WTC11 (cell line): ENCODE measurements around the gene CFAP91. TPM values are rescaled to one million over a fixed set of nuclear protein-coding genes. Genes with fewer than 3 reads are reported as not detected.

Experiments used
- ATAC-seq: fragments of 200-7000 bp; cut with Tn5 transposase; 2 replicates; pipeline ENCODE4 v1.10.0; 2021; ENCODE audit warnings: mild to moderate bottlenecking, moderate library complexity
- CTCF ChIA-PET: fragments of 300-600 bp; sonication (Branson Sonifier 250); formaldehyde crosslinking; loops from one replicate; lab custom pipeline; 2021; ENCODE audit warnings: antibody characterized with exemption; lab: Charles Lee
- POLR2A ChIA-PET: fragments of 350-600 bp; sonication (Branson Sonifier 250); formaldehyde crosslinking; loops from one replicate; lab custom pipeline; 2021; ENCODE audit warnings: antibody characterized with exemption; lab: Charles Lee
- DNase-seq: peaks from one replicate; pipeline ENCODE4 v3.0.0; 2021; ENCODE audit warnings: low spot score
- H3K27ac Mint-ChIP-seq: 2 replicates; pipeline ENCODE4 v1.8.0; 2021; ENCODE audit warnings: mixed read lengths
- H3K27me3 Mint-ChIP-seq: 2 replicates; pipeline ENCODE4 v1.8.0; 2021; ENCODE audit warnings: low read depth, mild to moderate bottlenecking, moderate library complexity, mixed read lengths
- H3K36me3 Mint-ChIP-seq: 2 replicates; pipeline ENCODE4 v1.8.0; 2021; ENCODE audit warnings: mixed read lengths
- H3K4me1 Mint-ChIP-seq: 2 replicates; pipeline ENCODE4 v1.8.0; 2022; ENCODE audit warnings: mixed read lengths
- H3K4me3 Mint-ChIP-seq: 2 replicates; pipeline ENCODE4 v1.8.0; 2021; ENCODE audit warnings: mild to moderate bottlenecking, moderate library complexity, mixed read lengths
- H3K9me3 Mint-ChIP-seq: 2 replicates; pipeline ENCODE4 v1.8.0; 2021; ENCODE audit warnings: mixed read lengths
- ATF2 ChIP-seq: sonication (generic); formaldehyde crosslinking; IDR thresholded peaks from 2 replicates; pipeline ENCODE4 v1.8.1; 2022; ENCODE audit warnings: low read depth, missing genetic modification reagents, borderline replicate concordance
- CTCF ChIP-seq: fragments of 200-600 bp; IDR thresholded peaks from 2 replicates; pipeline ENCODE4 v1.8.0; 2022; ENCODE audit warnings: antibody characterized with exemption
- E2F4 ChIP-seq: sonication (generic); formaldehyde crosslinking; IDR thresholded peaks from 2 replicates; pipeline ENCODE4 v1.8.1; 2022; ENCODE audit warnings: low read depth, mild to moderate bottlenecking, moderate library complexity, missing genetic modification reagents, borderline replicate concordance
- ELF4 ChIP-seq: sonication (generic); formaldehyde crosslinking; IDR thresholded peaks from 2 replicates; pipeline ENCODE4 v1.8.1; 2022; ENCODE audit warnings: low read depth, mild to moderate bottlenecking, moderate library complexity, missing genetic modification reagents
- EMX1 ChIP-seq: fragments of 250-450 bp; sonication (Bioruptor Pico); IDR thresholded peaks from 2 replicates; pipeline ENCODE4 v1.8.0; 2021; ENCODE audit warnings: mild to moderate bottlenecking
- JAZF1 ChIP-seq: fragments of 250-450 bp; sonication (Bioruptor Pico); IDR thresholded peaks from 2 replicates; pipeline ENCODE4 v1.9.0; 2021; ENCODE audit warnings: moderate library complexity, mild to moderate bottlenecking, inconsistent platforms
- MLX ChIP-seq: sonication (generic); formaldehyde crosslinking; IDR thresholded peaks from 2 replicates; pipeline ENCODE4 v1.8.1; 2023; ENCODE audit warnings: mild to moderate bottlenecking, missing genetic modification reagents, moderate library complexity
- NR1H2 ChIP-seq: sonication (generic); formaldehyde crosslinking; IDR thresholded peaks from 2 replicates; pipeline ENCODE4 v1.9.0; 2021; ENCODE audit warnings: mild to moderate bottlenecking, moderate library complexity, missing genetic modification reagents
- OVOL2 ChIP-seq: fragments of 250-450 bp; sonication (Bioruptor Pico); IDR thresholded peaks from 2 replicates; pipeline ENCODE4 v1.9.0; 2021; ENCODE audit warnings: mild to moderate bottlenecking, borderline replicate concordance
- PREB ChIP-seq: sonication (generic); formaldehyde crosslinking; IDR thresholded peaks from 2 replicates; pipeline ENCODE4 v1.8.1; 2022; ENCODE audit warnings: mild to moderate bottlenecking, missing genetic modification reagents, moderate library complexity, borderline replicate concordance
- TCF7 ChIP-seq: sonication (generic); formaldehyde crosslinking; IDR thresholded peaks from 2 replicates; pipeline ENCODE4 v1.8.0; 2022; ENCODE audit warnings: mild to moderate bottlenecking, low read depth, missing genetic modification reagents, moderate library complexity
- ZNF138 ChIP-seq: sonication (generic); formaldehyde crosslinking; conservative IDR thresholded peaks from 2 replicates; pipeline ENCODE4 v1.8.1; 2022; ENCODE audit warnings: mild to moderate bottlenecking, moderate library complexity, missing genetic modification reagents
- ZNF281 ChIP-seq: sonication (generic); formaldehyde crosslinking; IDR thresholded peaks from 2 replicates; pipeline ENCODE4 v1.8.0; 2023; ENCODE audit warnings: mild to moderate bottlenecking, missing genetic modification reagents
- ZNF396 ChIP-seq: fragments of 250-450 bp; sonication (Bioruptor Pico); IDR thresholded peaks from 2 replicates; pipeline ENCODE4 v1.8.0; 2021; ENCODE audit warnings: mild to moderate bottlenecking, moderate library complexity, borderline replicate concordance
- ZNF416 ChIP-seq: fragments of 250-450 bp; sonication (Bioruptor Pico); IDR thresholded peaks from 2 replicates; pipeline ENCODE4 v1.9.0; 2021; ENCODE audit warnings: mild to moderate bottlenecking, inconsistent platforms
- ZNF425 ChIP-seq: fragments of 250-450 bp; sonication (Bioruptor Pico); conservative IDR thresholded peaks from 2 replicates; pipeline ENCODE4 v1.9.0; 2021; ENCODE audit warnings: mild to moderate bottlenecking
- ZNF671 ChIP-seq: fragments of 250-450 bp; sonication (Bioruptor Pico); IDR thresholded peaks from 2 replicates; pipeline ENCODE4 v1.8.0; 2021; ENCODE audit warnings: mild to moderate bottlenecking
- total RNA-seq: library from RNA; stranded (reverse); gene quantifications from 3 replicates; pipeline ENCODE4 v1.2.3, GENCODE V29; 2021

CFAP91 gene
- total RNA-seq, 1 experiment from 2014 or later, result 3.5 TPM

- CTCF ChIA-PET, result no interaction called here
- Mint-ChIP-seq H3K9me3 (no peaks in the 10 kb centered on the region), H3K4me1 (no peaks in the 10 kb centered on the region), H3K36me3 (no peaks in the 10 kb centered on the region), H3K27ac (no peak overlapping the region), H3K27me3 (no peaks in the 10 kb centered on the region), H3K4me3 (no peak overlapping the region)
- no peak for ATAC-seq
- no peak for DNase-seq
- POLR2A ChIA-PET, result no interaction called here
- TF ChIP-seq PREB (CRISPR knock-in tag) (no peak), ATF2 (CRISPR knock-in tag) (no peak), ZNF425 (no peak), EMX1 (CRISPR knock-in tag) (no peak), OVOL2 (no peak), MLX (no peak), E2F4 (CRISPR knock-in tag) (no peak)
Measured at GRCh38 chr3:119738741-119739140, 35.9 kb downstream of the CFAP91 start.

- Mint-ChIP-seq H3K4me1 (no peaks in the 10 kb centered on the region), H3K4me3 (no peak overlapping the region), H3K27me3 (no peaks in the 10 kb centered on the region), H3K27ac (no peak overlapping the region), H3K9me3 (no peaks in the 10 kb centered on the region), H3K36me3 (no peaks in the 10 kb centered on the region)
- POLR2A ChIA-PET, result no interaction called here
- ATAC-seq (no peak), DNase-seq (no peak)
- TF ChIP-seq ZNF281 (CRISPR knock-in tag), result no peak
- TF ChIP-seq CTCF, result no peak
- no peak for TF ChIP-seq ZNF396 (CRISPR knock-in tag)
- TF ChIP-seq ZNF416 (CRISPR knock-in tag), result no peak
- TF ChIP-seq ELF4 (CRISPR knock-in tag), result no peak
- no peak for TF ChIP-seq TCF7 (CRISPR knock-in tag)
- TF ChIP-seq ZNF138 (CRISPR knock-in tag), result no peak
- no peak for TF ChIP-seq JAZF1 (CRISPR knock-in tag)
- TF ChIP-seq ZNF671 (CRISPR knock-in tag), result no peak
- TF ChIP-seq NR1H2 (CRISPR knock-in tag), result no peak
- CTCF ChIA-PET, result interaction anchor here (0.7 to 2.4 kb wide), 10 partner anchors 9 to 449 kb away, joined by 3 to 12 read pairs (median 4); no protein-coding TSS in a partner anchor
Measured at GRCh38 chr3:119741657-119742590, 39.1 kb downstream of the CFAP91 start.
